DMS79 treated with DMSO at 0.1 percent for 48 hours (cell line): ENCODE data around the gene PRTN3.
"Not testable (repeated sequence)": the region's sequence is repeated elsewhere in the genome, so short reads cannot be mapped to it uniquely, and the experiment has no call there.

ENCODE experiments used
- DNase-seq: peaks from one replicate; lab custom pipeline; 2025; lab: John Stamatoyannopoulos, UW

The PRTN3 gene

GRCh38 chr19:883661-884211 is 42.9 kb downstream of the PRTN3 start:
- peak; percentile 84 for DNase-seq

- DNase-seq, result no peak
Observed at GRCh38 chr19:884420-885211, 43.8 kb downstream of the PRTN3 start.

- no peak for DNase-seq
Observed at GRCh38 chr19:885536-886224, 44.9 kb downstream of the PRTN3 start.

- no peak for DNase-seq
Observed at GRCh38 chr19:887072-887471, 46.3 kb downstream of the PRTN3 start.

- no peak for DNase-seq
Observed at GRCh38 chr19:887599-887998, 46.8 kb downstream of the PRTN3 start.

GRCh38 chr19:888581-889385 is 48.0 kb downstream of the PRTN3 start:
- DNase-seq, result no peak

- no peak for DNase-seq
Observed at GRCh38 chr19:889662-890295, 49.0 kb downstream of the PRTN3 start.

GRCh38 chr19:890831-891230 is 50.0 kb downstream of the PRTN3 start:
- no peak for DNase-seq

- DNase-seq, result not testable (repeated sequence)
Observed at GRCh38 chr19:891421-892200, 50.8 kb downstream of the PRTN3 start.

GRCh38 chr19:892243-892893 is 51.6 kb downstream of the PRTN3 start:
- no peak for DNase-seq

GRCh38 chr19:892894-893689 is 52.3 kb downstream of the PRTN3 start, which contains the start of the genes MED16 and RNU6-9:
Gene MED16 (minus strand): TSS chr19:893187. CDS start chr19:891131, 2,056 bp downstream.
Gene RNU6-9 (plus strand): TSS chr19:893484.
- DNase-seq, result peak; percentile 85

- no peak for DNase-seq
Observed at GRCh38 chr19:896434-896833, 55.6 kb downstream of the PRTN3 start.

- no peak for DNase-seq
Observed at GRCh38 chr19:896999-897398, 56.2 kb downstream of the PRTN3 start.

- DNase-seq, result no peak
Observed at GRCh38 chr19:897442-898039, 56.7 kb downstream of the PRTN3 start.
